ENCODE results near the gene CPLX4. TPM values are rescaled to one million over a fixed set of nuclear protein-coding genes. Genes with fewer than 3 reads are reported as not detected.

The CPLX4 gene, protein sequence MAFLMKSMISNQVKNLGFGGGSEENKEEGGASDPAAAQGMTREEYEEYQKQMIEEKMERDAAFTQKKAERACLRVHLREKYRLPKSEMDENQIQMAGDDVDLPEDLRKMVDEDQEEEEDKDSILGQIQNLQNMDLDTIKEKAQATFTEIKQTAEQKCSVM
- total RNA-seq, result not detected in 2 replicates

DNA sequence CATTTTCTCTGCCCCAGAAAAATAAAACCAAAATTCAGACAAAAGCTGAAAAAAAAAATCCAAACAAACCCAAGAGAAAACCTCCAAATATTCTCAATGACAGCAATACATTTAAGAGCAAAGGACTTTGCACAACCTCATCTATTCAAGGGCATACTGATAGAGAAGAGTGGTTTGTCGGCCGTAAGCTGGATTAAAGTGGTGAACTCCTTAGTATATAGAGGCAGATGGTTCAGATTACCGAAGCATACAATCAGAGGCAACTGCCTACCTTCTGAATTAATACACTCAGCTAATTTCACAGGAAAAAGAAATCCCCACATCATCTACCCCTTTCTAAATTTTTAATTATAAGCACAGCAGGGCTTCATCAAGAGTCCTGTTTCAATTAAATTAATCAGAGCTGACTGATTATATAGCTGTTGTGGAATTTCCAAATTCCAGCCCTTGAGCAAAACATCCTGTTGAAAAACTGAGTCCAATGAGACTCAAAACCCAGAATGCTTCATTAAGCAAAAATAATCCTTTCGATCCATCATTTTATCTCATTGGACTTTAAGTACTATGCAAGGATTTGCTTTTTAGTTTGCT lies at the start of gene CPLX4:
Gene CPLX4 (minus strand): TSS at position 190 of the 591 bp plus-strand sequence. CDS start 187 bp downstream, at position 3.

DNA sequence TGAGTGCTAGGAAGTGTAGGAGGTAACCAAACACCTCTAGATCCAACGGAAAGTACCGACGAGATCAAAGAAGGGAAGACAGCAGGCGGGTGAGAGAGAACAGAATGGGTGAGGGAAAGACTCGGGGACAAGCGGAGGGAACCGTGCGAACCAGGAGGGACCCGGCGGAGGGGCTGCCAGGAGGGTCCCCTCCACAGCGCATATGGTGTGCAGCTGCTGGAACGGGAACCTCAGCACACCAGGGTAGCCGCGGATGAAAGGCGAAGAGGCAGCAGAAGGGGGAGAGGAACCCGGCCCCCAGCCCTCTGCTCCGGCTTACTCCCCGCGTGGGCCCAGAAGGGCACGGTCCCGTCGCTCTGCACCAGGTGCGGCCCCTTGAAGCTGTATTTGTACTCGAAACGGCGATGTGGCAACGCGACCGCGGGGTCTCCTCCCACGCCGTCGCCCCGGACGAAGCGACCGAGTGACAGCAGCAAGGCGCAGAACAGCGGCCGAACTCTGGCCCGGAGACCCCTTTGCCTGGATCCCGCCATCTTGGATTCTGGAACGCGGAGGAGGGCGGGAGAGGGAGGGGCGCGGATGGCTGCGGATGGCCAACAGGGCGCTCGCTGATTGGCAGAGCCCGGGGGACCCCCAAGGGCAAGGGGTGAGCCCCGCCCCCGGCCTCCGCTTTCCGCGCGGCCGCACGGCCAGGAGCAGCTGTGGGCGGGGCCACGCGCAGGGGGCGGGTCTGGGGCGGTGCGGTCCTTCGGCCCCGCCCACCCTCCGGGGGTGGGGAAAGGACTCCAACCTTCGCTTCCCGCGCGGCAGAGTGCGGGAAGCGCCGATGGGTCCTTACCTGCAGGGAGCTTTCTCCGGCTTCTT lies 40.5 kb upstream of the CPLX4 start, which contains the start of gene LMAN1:
Gene LMAN1 (minus strand): TSS at position 554 of the 864 bp plus-strand sequence. CDS start 21 bp downstream, at position 533.

DNA sequence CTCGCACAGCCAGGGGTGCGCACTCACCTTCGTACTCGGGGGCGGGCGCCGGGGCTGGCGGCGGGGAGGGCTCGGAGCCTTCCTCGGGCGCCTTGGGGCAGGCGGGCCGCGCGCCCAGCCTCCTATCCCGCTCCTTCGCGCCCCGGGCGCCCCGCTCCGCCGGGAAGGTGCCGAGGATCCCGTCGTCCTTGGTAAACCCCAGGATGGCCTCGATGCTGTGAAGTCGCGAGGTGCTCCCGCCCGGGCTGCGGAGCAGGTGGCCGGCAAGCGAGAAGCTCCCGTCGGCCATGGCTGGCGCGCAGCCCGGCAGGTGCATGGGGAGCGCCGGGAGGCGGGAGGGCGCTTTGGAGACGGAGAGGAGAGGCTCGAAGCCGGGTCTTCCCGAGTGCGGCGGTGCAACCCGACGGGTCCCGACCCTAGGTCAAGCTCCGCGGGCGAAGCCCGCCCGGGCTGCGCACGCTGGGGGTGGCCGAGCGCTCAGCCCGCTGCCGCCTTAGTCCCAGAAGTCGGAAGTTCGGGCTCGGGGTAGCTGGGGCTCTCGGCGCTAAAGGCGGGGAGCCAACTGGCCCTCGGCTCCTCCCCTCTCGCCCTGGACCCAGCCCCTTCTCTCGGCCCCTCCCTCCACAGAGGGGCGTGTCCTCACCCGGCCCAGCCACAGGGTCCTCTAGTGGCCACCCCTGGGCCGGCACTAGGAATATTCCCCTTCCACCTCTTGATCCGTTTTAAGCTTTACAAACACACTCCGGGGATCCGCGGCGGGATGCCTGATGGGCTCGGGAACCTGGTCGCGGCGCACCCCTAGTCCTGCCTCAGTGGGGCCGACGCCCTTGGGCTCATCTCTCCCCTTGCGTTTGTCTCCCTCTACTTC lies 45.3 kb downstream of the CPLX4 start, which contains the start of gene RAX:
Gene RAX (minus strand): TSS at position 564 of the 868 bp plus-strand sequence. CDS start 248 bp downstream, at position 316.

Other genes with a start within 250 kb of the CPLX4 start
- gene SEC11C, start 178.8 kb downstream of the CPLX4 start, total RNA-seq, result 12.9 and 13.7 TPM in 2 replicates
- gene GRP, start 98.5 kb downstream of the CPLX4 start, total RNA-seq, result not detected in 2 replicates
- not detected in 2 replicates for gene RAX, start 45.2 kb downstream of the CPLX4 start, total RNA-seq
- 184 and 231 TPM in 2 replicates for gene LMAN1, start 40.6 kb upstream of the CPLX4 start, total RNA-seq